Endothelial cell of umbilical vein (primary cell): Measurements from ENCODE around the gene THAP3. TPM values are rescaled to one million over a fixed set of nuclear protein-coding genes. Genes with fewer than 3 reads are reported as not detected.

ENCODE experiments used
- BruUV-seq: library from RNA; stranded (reverse); fragments of 400-500 nt; replicated peaks from 2 replicates; lab custom pipeline; 2021; lab: Mats Ljungman, UMichigan
- CTCF ChIA-PET: fragments of 300-600, 350-600 bp; sonication (Branson Sonifier 250); formaldehyde crosslinking; loops from one replicate; lab custom pipeline; 2021; ENCODE audit warnings: antibody characterized with exemption, inconsistent platforms; lab: Charles Lee
- POLR2A ChIA-PET: fragments of 300-600, 350-600 bp; sonication (Branson Sonifier 250); formaldehyde crosslinking; loops from one replicate; lab custom pipeline; 2021; ENCODE audit warnings: antibody characterized with exemption, inconsistent platforms; lab: Charles Lee
- DNase-seq: peaks from one replicate; pipeline ENCODE4 v3.0.0-alpha.2; 2011; ENCODE audit warnings: low read depth, low spot score
- FAIRE-seq: peaks from 2 replicates; lab custom pipeline; 2011; peaks lifted over from hg19 to GRCh38; lab: Jason Lieb, UNC
- H2AFZ ChIP-seq: 2 replicates; pipeline ENCODE4 v1.6.0; 2012; ENCODE audit warnings: low read depth, low read length, control low read depth, inconsistent platforms
- H3K27ac ChIP-seq: 2 replicates; pipeline ENCODE4 v1.5.1; 2011; ENCODE audit warnings: low read depth, mild to moderate bottlenecking, control low read depth, low read length, moderate library complexity; ENCODE audit not compliant: insufficient read depth
- H3K27me3 ChIP-seq, 2 experiments: 2 replicates each; pipeline versions ENCODE4 v1.6.0 to v1.6.1; 2011; ENCODE audit warnings: low read length in 2 of 2, mixed read lengths in 1 of 2; ENCODE audit not compliant: control insufficient read depth in 2 of 2, insufficient read depth in 2 of 2
- H3K36me3 ChIP-seq, 2 experiments: 2 replicates in 1 of 2; 3 replicates in 1 of 2; pipeline ENCODE4 v1.5.1; 2011; ENCODE audit warnings: low read length in 2 of 2, mild to moderate bottlenecking in 1 of 2, moderate library complexity in 1 of 2; ENCODE audit not compliant: control insufficient read depth in 2 of 2, insufficient read depth in 2 of 2; ENCODE audit errors: extremely low read depth in 1 of 2
- H3K4me1 ChIP-seq: 3 replicates; pipeline ENCODE4 v1.5.1; 2011; ENCODE audit warnings: mild to moderate bottlenecking, low read length; ENCODE audit not compliant: control insufficient read depth, insufficient read depth; ENCODE audit errors: extremely low read depth
- H3K4me2 ChIP-seq: 2 replicates; pipeline ENCODE4 v1.6.1; 2011; ENCODE audit warnings: low read length, control low read depth, mixed read lengths; ENCODE audit not compliant: insufficient read depth
- H3K4me3 ChIP-seq, 3 experiments: fragments of 200-600 bp in 1 of 3; sonication (generic), shearing (Covaris generic) in 1 of 3; replicated peaks in 1 of 3; 2 replicates each; pipeline ENCODE4 v1.5.1; 2011 to 2016; ENCODE audit warnings: control low read depth in 3 of 3, low read length in 3 of 3, mild to moderate bottlenecking in 2 of 3, inconsistent platforms in 1 of 3, low read depth in 1 of 3, moderate library complexity in 1 of 3; ENCODE audit not compliant: insufficient read depth in 1 of 3
- H3K79me2 ChIP-seq: 2 replicates; pipeline ENCODE4 v1.6.0; 2012; ENCODE audit warnings: low read length, inconsistent platforms; ENCODE audit not compliant: control insufficient read depth, insufficient read depth
- H3K9ac ChIP-seq: replicated peaks from 2 replicates; pipeline ENCODE3; 2011; ENCODE audit warnings: low read length, control low read depth; ENCODE audit not compliant: insufficient read depth; ENCODE audit errors: extremely low read depth
- H3K9me1 ChIP-seq: replicated peaks from 3 replicates; pipeline ENCODE4 v1.6.0; 2011; ENCODE audit warnings: mild to moderate bottlenecking, low read length; ENCODE audit not compliant: control insufficient read depth, insufficient read depth; ENCODE audit errors: extremely low read depth
- H3K9me3 ChIP-seq: replicated peaks from 2 replicates; pipeline ENCODE4 v1.5.1; 2012; ENCODE audit warnings: low read length, inconsistent platforms; ENCODE audit not compliant: control insufficient read depth, insufficient read depth
- H4K20me1 ChIP-seq: replicated peaks from 2 replicates; pipeline ENCODE3; 2011; ENCODE audit warnings: mild to moderate bottlenecking, low read length; ENCODE audit not compliant: control insufficient read depth, insufficient read depth; ENCODE audit errors: extremely low read depth
- EZH2 ChIP-seq: IDR thresholded peaks from 2 replicates; pipeline ENCODE4 v1.6.1; 2012; ENCODE audit warnings: borderline replicate concordance, low read depth, mild to moderate bottlenecking, moderate library complexity, low read length, inconsistent platforms; ENCODE audit not compliant: severe bottlenecking
- FOS ChIP-seq: IDR thresholded peaks from 2 replicates; pipeline ENCODE4 v1.6.1; 2011; ENCODE audit warnings: mild to moderate bottlenecking, low read length, moderate library complexity, borderline replicate concordance; ENCODE audit not compliant: insufficient read depth
- GATA2 ChIP-seq: IDR thresholded peaks from 2 replicates; pipeline ENCODE4 v1.7.0; 2011; ENCODE audit warnings: low read depth, mild to moderate bottlenecking, moderate library complexity, mixed read lengths, low read length; ENCODE audit not compliant: insufficient read length, insufficient read depth
- JUN ChIP-seq: IDR thresholded peaks from 2 replicates; pipeline ENCODE4 v1.6.1; 2011; ENCODE audit warnings: borderline replicate concordance, low read depth; ENCODE audit not compliant: insufficient read length, insufficient read depth
- MYC ChIP-seq: IDR thresholded peaks from one replicate; pipeline ENCODE4 v1.6.1; 2011; ENCODE audit warnings: mild to moderate bottlenecking, low read depth, low read length
- POLR2A ChIP-seq: IDR thresholded peaks from 2 replicates; pipeline ENCODE4 v1.6.1; 2012; ENCODE audit warnings: low read depth, mild to moderate bottlenecking, control low read depth, low read length
- POLR2AphosphoS5 ChIP-seq: IDR thresholded peaks from 2 replicates; pipeline ENCODE4 v1.6.1; 2012; ENCODE audit warnings: low read depth, mild to moderate bottlenecking, control low read depth, low read length, moderate library complexity; ENCODE audit not compliant: insufficient read depth
- dilution Hi-C: fragments of 300-500 bp; cut with MboI; formaldehyde crosslinking; loops from one replicate; pipeline ENCODE4 v1.15.0; 2019; ENCODE audit warnings: low sequenced_read_pairs; ENCODE audit not compliant: extremely low pct_ligation_motif_present
- intact Hi-C: fragments of 100-400 bp; cut with micrococcal nuclease; formaldehyde crosslinking; loops from one replicate; pipeline ENCODE4 v1.10.0; 2022
- polyA plus RNA-seq, 4 experiments: library from polyadenylated mRNA; depleted of rRNA in 3 of 4; stranded (reverse) in 3 of 4; unstranded in 1 of 4; fragments of >200 nt; gene quantifications; 2 replicates each; pipeline versions ENCODE4 v1.2.1 to v1.2.3, GENCODE V29; 2011 to 2012; ENCODE audit warnings: missing spikeins in 1 of 4
- total RNA-seq: library from RNA; stranded (reverse); gene quantifications from 2 replicates; pipeline ENCODE4 v1.2.3, GENCODE V29; 2021
- TF ChIP-seq, protein P1 (sequence below): IDR thresholded peaks from 2 replicates; pipeline ENCODE4 v1.6.1; 2011; ENCODE audit not compliant: insufficient read depth, insufficient read length
- TF ChIP-seq, protein P2 (sequence below), 2 donors: IDR thresholded peaks; 1 replicate in 1 of 2; 2 replicates in 1 of 2; pipeline ENCODE4 v1.5.1; 2011; ENCODE audit warnings: low read length in 2 of 2, mild to moderate bottlenecking in 2 of 2, moderate library complexity in 2 of 2, control low read depth in 1 of 2, inconsistent platforms in 1 of 2, low read depth in 1 of 2; ENCODE audit not compliant: insufficient read depth in 1 of 2; ENCODE audit errors: extremely low read depth in 1 of 2

Gene THAP3
- total and polyA plus RNA-seq, 2 donors (not counting 3 experiments of a cell fraction or from before 2014, with no cell fraction given): 11.3 to 16.7 TPM

DNA sequence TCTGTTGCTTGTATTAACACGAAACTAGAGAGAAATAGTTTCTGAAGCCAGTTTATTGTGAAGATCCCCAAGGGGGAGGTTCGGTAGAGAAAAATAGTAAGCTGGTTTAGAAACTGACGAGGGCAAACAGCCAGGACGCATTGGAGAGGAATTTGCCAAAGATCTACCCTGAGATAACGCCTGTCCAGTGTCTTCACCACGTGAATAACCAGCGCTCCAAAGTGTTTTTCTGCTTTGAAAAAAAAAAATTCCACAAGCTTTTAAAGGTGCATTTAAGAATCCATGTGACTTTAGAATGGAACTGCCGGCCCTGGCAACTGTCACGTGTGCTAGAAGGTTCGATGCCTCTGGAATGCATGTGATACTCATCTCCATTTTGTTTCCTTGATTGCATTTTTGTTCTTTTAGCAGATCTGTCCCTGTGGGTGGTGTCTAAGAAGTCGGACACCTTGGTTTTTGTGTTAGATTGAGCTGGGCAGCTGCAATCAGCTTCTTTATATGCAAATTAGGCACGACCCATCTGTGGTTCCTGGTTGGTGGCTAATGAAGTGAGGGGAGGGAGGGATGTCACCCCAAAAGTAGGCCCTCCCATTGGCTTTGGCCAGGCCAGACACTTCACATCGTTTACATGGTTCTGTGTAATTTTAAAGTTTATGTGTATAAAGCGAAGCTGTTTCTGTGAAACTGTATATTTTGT, 1.3 kb upstream of the THAP3 start:
- Histone ChIP-seq H3K36me3 (peaks cover 17 to 27% of the 10 kb centered on the region in 2 experiments), H3K27ac (no peak overlapping the region)
- intact Hi-C loops: no loop called here

More for the DNA sequence above, 1.3 kb upstream of the THAP3 start:
- H2AFZ ChIP-seq: no peak overlapping the region
- no peak for TF ChIP-seq FOS
- TF ChIP-seq POLR2A: no peak
- TF ChIP-seq JUN: no peak
- no peak for TF ChIP-seq POLR2AphosphoS5
- TF ChIP-seq GATA2: no peak
- TF ChIP-seq, protein P1, sequence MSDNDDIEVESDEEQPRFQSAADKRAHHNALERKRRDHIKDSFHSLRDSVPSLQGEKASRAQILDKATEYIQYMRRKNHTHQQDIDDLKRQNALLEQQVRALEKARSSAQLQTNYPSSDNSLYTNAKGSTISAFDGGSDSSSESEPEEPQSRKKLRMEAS: no peak
- TF ChIP-seq EZH2: no peak
- TF ChIP-seq, protein P2, sequence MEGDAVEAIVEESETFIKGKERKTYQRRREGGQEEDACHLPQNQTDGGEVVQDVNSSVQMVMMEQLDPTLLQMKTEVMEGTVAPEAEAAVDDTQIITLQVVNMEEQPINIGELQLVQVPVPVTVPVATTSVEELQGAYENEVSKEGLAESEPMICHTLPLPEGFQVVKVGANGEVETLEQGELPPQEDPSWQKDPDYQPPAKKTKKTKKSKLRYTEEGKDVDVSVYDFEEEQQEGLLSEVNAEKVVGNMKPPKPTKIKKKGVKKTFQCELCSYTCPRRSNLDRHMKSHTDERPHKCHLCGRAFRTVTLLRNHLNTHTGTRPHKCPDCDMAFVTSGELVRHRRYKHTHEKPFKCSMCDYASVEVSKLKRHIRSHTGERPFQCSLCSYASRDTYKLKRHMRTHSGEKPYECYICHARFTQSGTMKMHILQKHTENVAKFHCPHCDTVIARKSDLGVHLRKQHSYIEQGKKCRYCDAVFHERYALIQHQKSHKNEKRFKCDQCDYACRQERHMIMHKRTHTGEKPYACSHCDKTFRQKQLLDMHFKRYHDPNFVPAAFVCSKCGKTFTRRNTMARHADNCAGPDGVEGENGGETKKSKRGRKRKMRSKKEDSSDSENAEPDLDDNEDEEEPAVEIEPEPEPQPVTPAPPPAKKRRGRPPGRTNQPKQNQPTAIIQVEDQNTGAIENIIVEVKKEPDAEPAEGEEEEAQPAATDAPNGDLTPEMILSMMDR (IDR thresholded peaks at IDR 0.05; ENCODE audit: extremely low read depth in 1 of 2, insufficient read depth in 1 of 2, low read depth in 1 of 2, low read length in 2 of 2): no peak
- TF ChIP-seq MYC: no peak
- no peak overlapping the region for H3K4me2 ChIP-seq
- BruUV-seq: no TSS peak
- FAIRE-seq: no peak
- peaks cover 25% of the 10 kb centered on the region for H3K79me2 ChIP-seq
- no peaks in the 10 kb centered on the region for H4K20me1 ChIP-seq
- POLR2A ChIA-PET: no interaction called here
- H3K4me1 ChIP-seq: peaks cover 4% of the 10 kb centered on the region
- no peaks in the 10 kb centered on the region for H3K9me3 ChIP-seq
- H3K4me3 ChIP-seq: no peak overlapping the region
- CTCF ChIA-PET: interaction anchor here (1.2 to 1.5 kb wide), 4 partner anchors 8 to 69 kb away, joined by 3 to 5 read pairs (median 4); partner anchors contain the start of gene NOL9
- no peaks in the 10 kb centered on the region for H3K9me1 ChIP-seq
- no peaks in the 10 kb centered on the region for H3K27me3 ChIP-seq
- DNase-seq: no peak
- dilution Hi-C loops: no loop called here
- H3K9ac ChIP-seq: no peak overlapping the region
